Muscle layer of duodenum (tissue), 2 donors: ENCODE measurements around the gene PLEKHG4B.
A peak's percentile ranks its signal among the peaks of the same experiment; 100 is the strongest.
"Not testable (repeated sequence)": the region's sequence is repeated elsewhere in the genome, so short reads cannot be mapped to it uniquely, and the experiment has no call there.

ENCODE experiments used
- H3K27ac ChIP-seq: one replicate; pipeline ENCODE4 v1.7.0; 2013; ENCODE audit warnings: mild to moderate bottlenecking, low read length
- H3K27me3 ChIP-seq: one replicate; pipeline ENCODE4 v1.7.0; 2013; ENCODE audit warnings: low read depth, mild to moderate bottlenecking, control low read depth, low read length
- H3K36me3 ChIP-seq, 2 donors: one replicate each; pipeline ENCODE4 v1.7.0; 2013; ENCODE audit warnings: low read length in 2 of 2, control low read depth in 1 of 2, mild to moderate bottlenecking in 1 of 2; ENCODE audit not compliant: insufficient read depth in 2 of 2, control insufficient read depth in 1 of 2
- H3K4me1 ChIP-seq, 2 donors: one replicate each; pipeline ENCODE4 v1.7.0; 2013; ENCODE audit warnings: low read length in 2 of 2, mild to moderate bottlenecking in 2 of 2, control low read depth in 1 of 2, moderate library complexity in 1 of 2; ENCODE audit not compliant: insufficient read depth in 2 of 2, control insufficient read depth in 1 of 2
- H3K4me3 ChIP-seq, 2 donors: one replicate each; pipeline ENCODE4 v1.7.0; 2013; ENCODE audit warnings: low read length in 2 of 2, low read depth in 1 of 2, mild to moderate bottlenecking in 1 of 2
- H3K9me3 ChIP-seq, 2 donors: one replicate each; pipeline ENCODE4 v1.7.0; 2013; ENCODE audit warnings: low read length in 2 of 2, control low read depth in 1 of 2, mild to moderate bottlenecking in 1 of 2; ENCODE audit not compliant: control insufficient read depth in 1 of 2
- donor health status: healthy.

PLEKHG4B gene

GRCh38 chr5:216076-216475 lies 124.1 kb downstream of the PLEKHG4B start:
- H3K4me1 ChIP-seq, result peaks cover 0 to 17% of the 10 kb centered on the region in 2 donors

GRCh38 chr5:217494-218456 lies 125.8 kb downstream of the PLEKHG4B start, which contains the start of the genes CCDC127 and SDHA:
Gene CCDC127, minus strand, starts transcription at chr5:218153. Its CDS starts 1,304 bp downstream, at chr5:216849.
Gene SDHA, plus strand, starts transcription at chr5:218320. Its CDS starts 36 bp downstream, at chr5:218356.
- peak within 1 kb of the TSS; percentile 81 to 96 for H3K4me3 ChIP-seq
- H3K36me3 ChIP-seq, H3K27me3 ChIP-seq, H3K9me3 ChIP-seq: not testable (repeated sequence)
- H3K4me1 ChIP-seq, result peaks cover 0 to 25% of the 10 kb centered on the region in 2 donors
- peak within 1 kb of the TSS; percentile 51 for H3K27ac ChIP-seq

More at GRCh38 chr5:216076-216475, 124.1 kb downstream of the PLEKHG4B start:
- H3K27ac ChIP-seq, H3K27me3 ChIP-seq, H3K9me3 ChIP-seq, H3K36me3 ChIP-seq, H3K4me3 ChIP-seq: not testable (repeated sequence)

GRCh38 chr5:218457-219291 lies 126.7 kb downstream of the PLEKHG4B start:
- Histone ChIP-seq H3K9me3 (no peaks in the 10 kb centered on the region), H3K4me3 (peak overlapping the region; percentile 81 to 96), H3K36me3 (peaks cover 0 to 5% of the 10 kb centered on the region in 2 donors), H3K27ac (peak overlapping the region; percentile 51), H3K4me1 (peaks cover 0 to 30% of the 10 kb centered on the region in 2 donors), H3K27me3 (no peaks in the 10 kb centered on the region)

GRCh38 chr5:219460-219863 lies 127.5 kb downstream of the PLEKHG4B start:
- peak overlapping the region; percentile 59 for H3K27ac ChIP-seq
- H3K9me3 ChIP-seq, result no peaks in the 10 kb centered on the region
- H3K27me3 ChIP-seq, result no peaks in the 10 kb centered on the region
- peak overlapping the region; percentile 81 to 96 for H3K4me3 ChIP-seq
- H3K36me3 ChIP-seq, result peaks cover 0 to 6% of the 10 kb centered on the region in 2 donors
- peaks cover 0 to 30% of the 10 kb centered on the region in 2 donors for H3K4me1 ChIP-seq

GRCh38 chr5:219991-220390 lies 128.0 kb downstream of the PLEKHG4B start:
- Histone ChIP-seq H3K4me1 (peaks cover 0 to 30% of the 10 kb centered on the region in 2 donors), H3K9me3 (no peaks in the 10 kb centered on the region), H3K27ac (peak overlapping the region; percentile 59), H3K36me3 (peaks cover 4 to 11% of the 10 kb centered on the region in 2 donors), H3K27me3 (no peaks in the 10 kb centered on the region), H3K4me3 (peak overlapping the region; percentile 81 to 96)

- Histone ChIP-seq H3K4me1 (peaks cover 0 to 30% of the 10 kb centered on the region in 2 donors), H3K36me3 (peaks cover 8 to 41% of the 10 kb centered on the region in 2 donors)
- H3K27ac ChIP-seq, result not testable (repeated sequence)
Observed at GRCh38 chr5:222951-223715, 131.2 kb downstream of the PLEKHG4B start.

GRCh38 chr5:223791-224190 lies 131.8 kb downstream of the PLEKHG4B start:
- Histone ChIP-seq H3K27ac (no peak overlapping the region), H3K36me3 (peaks cover 13 to 47% of the 10 kb centered on the region in 2 donors), H3K27me3 (no peaks in the 10 kb centered on the region), H3K4me3 (no peak overlapping the region), H3K4me1 (peaks cover 0 to 30% of the 10 kb centered on the region in 2 donors), H3K9me3 (no peaks in the 10 kb centered on the region)

More at GRCh38 chr5:222951-223715, 131.2 kb downstream of the PLEKHG4B start:
- not testable (repeated sequence) for H3K9me3 ChIP-seq, H3K4me3 ChIP-seq, H3K27me3 ChIP-seq

- Histone ChIP-seq H3K36me3 (peaks cover 20 to 59% of the 10 kb centered on the region in 2 donors), H3K9me3 (no peaks in the 10 kb centered on the region), H3K4me3 (no peak overlapping the region), H3K4me1 (peaks cover 0 to 20% of the 10 kb centered on the region in 2 donors), H3K27me3 (no peaks in the 10 kb centered on the region), H3K27ac (no peak overlapping the region)
Observed at GRCh38 chr5:225334-225733, 133.4 kb downstream of the PLEKHG4B start.

GRCh38 chr5:227375-227774 lies 135.4 kb downstream of the PLEKHG4B start:
- not testable (repeated sequence) for H3K4me1 ChIP-seq, H3K27ac ChIP-seq, H3K9me3 ChIP-seq, H3K4me3 ChIP-seq, H3K27me3 ChIP-seq
- peaks cover 25 to 79% of the 10 kb centered on the region in 2 donors for H3K36me3 ChIP-seq

GRCh38 chr5:228886-229285 lies 136.9 kb downstream of the PLEKHG4B start:
- no peaks in the 10 kb centered on the region for H3K27me3 ChIP-seq
- no peaks in the 10 kb centered on the region for H3K9me3 ChIP-seq
- H3K4me1 ChIP-seq, result no peaks in the 10 kb centered on the region
- no peak overlapping the region for H3K4me3 ChIP-seq
- H3K36me3 ChIP-seq, result peaks cover 25 to 93% of the 10 kb centered on the region in 2 donors
- H3K27ac ChIP-seq, result no peak overlapping the region
